Tracheal epithelial cell (primary cell): ENCODE data around the gene ZMYM4. TPM values are rescaled to one million over a fixed set of nuclear protein-coding genes. Genes with fewer than 3 reads are reported as not detected.

Experiments used
- total RNA-seq: library from RNA; depleted of rRNA; stranded (reverse); fragments of >200 nt; gene quantifications from 2 replicates; pipeline ENCODE4 v1.2.1, GENCODE V29; 2014

Gene ZMYM4
- total RNA-seq, result 19.8 and 25.2 TPM in 2 replicates

GRCh38 chr1:35268282-35269200, at the start of gene ZMYM4:
ZMYM4 (plus strand) TSS chr1:35268709; CDS start chr1:35269047, 338 bp downstream.

Other genes with a start within 250 kb of the ZMYM4 start
- gene ZMYM6, start 236.8 kb upstream of the ZMYM4 start, total RNA-seq, result 11.3 and 15.1 TPM in 2 replicates
- 31.3 and 39.2 TPM in 2 replicates for gene ZMYM1, start 189.3 kb upstream of the ZMYM4 start, total RNA-seq
- gene SFPQ, start 75.6 kb upstream of the ZMYM4 start, total RNA-seq, result 98.3 and 174 TPM in 2 replicates